Stimulated activated CD4-positive, alpha-beta T cell treated with anti-CD3 and anti-CD28 coated beads, Interleukin-15, amount 100 ng/mL, for 48 hours (primary cell): ENCODE data around the gene LDAH.
A peak's percentile ranks its signal among the peaks of the same experiment; 100 is the strongest.
"Not testable (repeated sequence)": the region's sequence is repeated elsewhere in the genome, so short reads cannot be mapped to it uniquely, and the experiment has no call there.

Source experiments
- DNase-seq, 2 donors: peaks; one replicate each; pipeline ENCODE4 v3.0.0-alpha.2; 2020; ENCODE audit warnings: low read depth in 2 of 2

Gene LDAH

GRCh38 chr2:20822535-20823490 is at the start of gene LDAH:
Gene LDAH (minus strand): TSS chr2:20823101. CDS start chr2:20801463, 21,638 bp downstream.
- peak; percentile 64 to 79 for DNase-seq

DNA sequence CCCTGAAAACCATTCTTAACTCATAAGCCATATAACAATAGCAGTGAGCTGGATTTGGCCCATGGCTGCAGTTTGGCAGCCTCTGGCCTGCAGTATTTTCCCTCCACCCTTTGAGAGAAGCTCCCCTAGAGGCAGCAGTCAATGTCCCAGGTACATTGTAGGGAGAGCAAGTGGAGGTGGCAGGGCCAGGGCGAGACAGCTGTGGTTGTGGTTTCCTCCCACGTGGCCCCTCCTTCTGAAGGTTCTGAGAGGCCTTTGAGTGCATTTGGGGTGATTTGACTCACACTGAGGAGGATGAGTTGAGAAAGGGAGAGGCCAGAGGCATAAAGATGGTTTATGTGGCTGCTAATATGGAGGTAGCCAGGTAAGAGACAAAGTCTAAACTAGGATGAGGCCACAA is 45.5 kb upstream of the LDAH start:
- peak; percentile 66 to 70 for DNase-seq

GRCh38 chr2:20862850-20863249 is 39.9 kb upstream of the LDAH start:
- DNase-seq, result no peak

GRCh38 chr2:20855456-20855855 is 32.6 kb upstream of the LDAH start:
- no peak for DNase-seq

DNA sequence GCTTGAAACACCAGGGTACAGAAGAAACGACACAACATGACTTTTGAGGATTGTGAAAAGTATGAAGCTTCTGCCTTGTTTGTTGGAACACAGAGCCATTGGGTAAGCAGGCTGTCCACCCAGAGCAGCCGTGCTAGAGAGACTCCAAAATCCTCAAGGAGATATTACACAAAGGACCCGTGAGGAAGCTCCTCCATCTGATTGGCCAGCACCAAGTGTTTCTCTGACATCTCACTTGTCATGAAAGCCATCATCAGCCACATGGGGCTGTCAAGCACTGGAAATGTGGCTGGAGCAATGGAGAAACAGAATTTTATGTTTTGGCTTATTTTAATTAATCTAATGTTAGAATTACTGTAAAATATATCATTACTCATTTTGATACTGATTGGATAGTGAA is 29.8 kb upstream of the LDAH start:
- no peak for DNase-seq

DNA sequence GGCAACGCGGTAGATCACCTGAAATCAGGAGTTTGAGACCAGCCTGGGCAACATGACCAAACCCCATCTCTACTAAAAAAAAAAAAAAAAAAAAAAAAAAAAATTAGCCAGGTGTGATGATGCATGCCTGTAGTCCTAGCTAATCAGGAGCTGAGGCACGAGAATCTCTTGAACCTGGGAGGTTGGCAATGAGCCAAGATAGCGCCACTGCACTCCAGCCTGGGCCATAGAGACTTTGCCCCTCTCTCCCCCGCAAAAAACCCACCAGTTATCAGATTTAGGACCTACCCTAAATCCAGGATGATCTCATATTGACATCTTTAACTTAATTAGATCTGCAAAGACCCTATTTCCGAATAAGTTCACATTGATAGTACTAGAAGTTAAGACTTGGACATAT is 29.2 kb upstream of the LDAH start:
- DNase-seq, result no peak

DNA sequence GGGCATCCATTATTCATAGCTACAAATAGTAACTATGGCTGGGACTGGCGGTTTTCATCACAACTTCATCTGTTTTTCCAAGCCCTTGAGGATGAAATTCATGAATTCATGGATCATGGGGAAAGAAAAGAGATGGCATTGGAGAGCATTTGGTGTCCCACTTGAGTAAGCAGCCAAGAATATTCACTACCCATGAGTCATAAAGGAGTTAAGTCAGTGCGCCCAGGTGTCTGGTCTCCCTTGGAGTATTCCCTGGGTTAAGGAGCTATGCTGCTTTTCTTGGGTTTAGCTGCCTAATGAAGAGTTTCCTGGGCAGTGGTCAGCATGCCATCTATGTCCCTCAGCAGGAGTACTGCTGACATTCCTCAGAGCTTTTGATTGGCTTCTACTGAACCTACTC is 21.3 kb upstream of the LDAH start:
- no peak for DNase-seq

GRCh38 chr2:20839052-20839451 is 16.2 kb upstream of the LDAH start:
- DNase-seq, result no peak

DNA sequence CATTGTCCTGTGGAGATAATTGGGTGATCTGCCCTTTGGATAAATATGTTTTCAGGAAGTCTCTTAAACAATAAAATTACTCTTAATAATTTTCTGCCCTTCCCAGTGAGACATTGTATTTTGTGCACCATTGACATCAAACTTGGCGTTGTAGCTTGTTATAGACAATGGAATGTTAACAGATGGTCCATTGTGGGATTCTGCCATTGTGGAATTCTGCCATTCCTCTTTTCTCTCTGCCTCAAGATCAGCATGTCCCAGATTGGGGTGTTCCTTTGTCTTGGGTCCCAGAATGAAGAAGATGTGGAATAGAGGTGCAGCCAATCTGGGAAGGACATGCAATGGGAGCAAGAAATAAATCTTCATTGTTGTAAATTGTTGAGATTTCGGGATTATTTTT is 15.1 kb upstream of the LDAH start:
- no peak for DNase-seq

DNA sequence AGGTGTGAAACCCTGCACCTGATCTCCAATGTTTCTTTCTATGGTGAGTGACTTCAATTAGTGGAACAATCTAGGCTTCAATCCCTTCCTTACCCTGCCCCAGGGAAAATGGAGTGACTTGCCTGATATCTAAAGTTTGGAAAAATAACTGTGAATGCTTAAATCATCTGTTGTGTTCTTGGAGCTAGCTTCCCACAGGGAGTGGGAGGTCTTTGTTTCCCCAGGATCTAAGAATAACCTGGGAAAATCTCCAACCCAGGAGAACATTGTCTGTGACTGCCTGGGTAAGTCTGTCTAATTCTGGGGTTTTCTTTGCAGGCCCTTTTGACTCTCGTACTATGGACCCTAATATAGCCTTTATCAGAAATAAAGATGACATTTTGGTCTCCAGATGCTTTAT is 13.6 kb upstream of the LDAH start:
- DNase-seq, result no peak

DNA sequence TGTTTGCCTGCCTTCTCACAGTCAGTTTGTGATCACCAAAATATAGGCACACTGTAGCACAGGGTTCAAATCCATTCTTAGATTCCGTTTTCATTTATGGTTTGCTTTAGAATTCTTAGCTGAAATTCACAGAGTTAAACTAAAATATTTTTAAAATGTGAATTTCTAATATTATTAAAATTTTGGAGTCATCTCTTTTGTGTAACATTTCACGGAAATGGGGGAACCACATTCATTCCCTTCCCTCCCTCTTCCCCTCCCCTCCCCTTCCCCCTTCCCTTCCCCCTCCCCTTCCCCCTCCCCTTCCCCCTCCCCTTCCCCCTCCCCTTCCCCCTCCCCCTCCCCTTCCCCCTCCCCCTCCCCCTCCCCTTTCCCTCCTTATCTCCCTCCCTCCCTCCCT is 11.4 kb upstream of the LDAH start:
- no peak for DNase-seq

GRCh38 chr2:20832606-20833005 is 9.7 kb upstream of the LDAH start:
- no peak for DNase-seq

DNA sequence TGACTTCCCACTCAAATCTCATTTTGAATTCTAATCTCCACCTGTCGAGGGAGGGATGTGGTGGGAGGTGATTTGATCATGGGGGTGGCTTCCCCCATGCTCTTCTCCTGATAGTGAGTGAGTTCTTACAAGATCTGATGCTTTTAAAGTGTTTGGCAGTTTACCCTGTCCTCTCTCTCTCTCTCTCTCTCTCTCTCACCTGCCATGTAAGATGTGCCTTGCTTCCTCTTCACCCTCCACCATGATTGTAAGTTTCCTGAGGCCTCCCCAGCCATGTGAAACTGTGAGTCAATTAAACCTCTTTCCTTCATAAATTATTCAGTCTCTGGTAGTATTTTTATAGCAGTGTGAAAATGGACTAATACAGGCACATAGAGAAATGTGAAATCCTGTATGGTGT is 7.0 kb upstream of the LDAH start:
- no peak for DNase-seq

- no peak for DNase-seq
These were observed 1.0 kb upstream of the LDAH start for GRCh38 chr2:20823917-20824316.

GRCh38 chr2:20818820-20819219 is 4.1 kb downstream of the LDAH start:
- DNase-seq, result no peak

GRCh38 chr2:20815216-20815615 is 7.7 kb downstream of the LDAH start:
- no peak for DNase-seq

- no peak for DNase-seq
These were observed 10.1 kb downstream of the LDAH start for GRCh38 chr2:20812779-20813178.

DNA sequence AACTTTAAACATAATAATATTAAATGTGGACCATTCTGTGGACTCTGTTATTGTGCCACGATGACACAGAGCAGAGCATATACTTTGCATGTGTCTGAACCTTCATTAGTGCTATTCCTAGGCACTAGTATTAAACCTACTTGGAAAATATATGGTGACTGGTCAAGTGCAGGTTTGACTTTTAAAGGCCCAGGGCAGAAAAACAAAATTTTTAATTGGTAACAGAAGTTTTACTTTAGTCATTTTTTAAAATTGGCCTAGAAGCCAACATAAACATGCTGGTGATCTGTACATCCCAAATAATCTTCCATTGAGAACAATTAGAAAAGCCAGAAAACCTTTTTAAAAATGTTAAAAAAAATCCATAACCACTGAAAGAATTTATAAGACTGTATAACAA is 16.6 kb downstream of the LDAH start:
- DNase-seq, result no peak

DNA sequence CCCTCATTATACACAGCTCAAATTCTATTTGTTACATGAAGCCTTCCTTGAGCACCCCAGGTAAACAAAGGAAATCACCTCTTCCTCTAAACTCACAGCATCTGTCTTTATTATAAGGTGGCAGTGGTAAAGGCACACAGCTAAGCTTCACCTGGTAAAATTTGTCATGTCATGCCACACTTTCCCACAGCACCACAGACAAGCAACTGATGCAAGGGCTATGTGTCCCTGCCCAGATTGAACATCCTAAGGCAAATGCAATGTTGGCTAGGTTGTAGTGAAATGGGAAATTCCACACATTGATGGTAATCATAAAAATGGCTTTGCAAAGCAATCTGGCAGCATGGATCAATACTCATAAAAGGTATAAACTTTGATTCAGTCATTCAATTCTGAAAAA is 18.9 kb downstream of the LDAH start:
- no peak for DNase-seq

DNA sequence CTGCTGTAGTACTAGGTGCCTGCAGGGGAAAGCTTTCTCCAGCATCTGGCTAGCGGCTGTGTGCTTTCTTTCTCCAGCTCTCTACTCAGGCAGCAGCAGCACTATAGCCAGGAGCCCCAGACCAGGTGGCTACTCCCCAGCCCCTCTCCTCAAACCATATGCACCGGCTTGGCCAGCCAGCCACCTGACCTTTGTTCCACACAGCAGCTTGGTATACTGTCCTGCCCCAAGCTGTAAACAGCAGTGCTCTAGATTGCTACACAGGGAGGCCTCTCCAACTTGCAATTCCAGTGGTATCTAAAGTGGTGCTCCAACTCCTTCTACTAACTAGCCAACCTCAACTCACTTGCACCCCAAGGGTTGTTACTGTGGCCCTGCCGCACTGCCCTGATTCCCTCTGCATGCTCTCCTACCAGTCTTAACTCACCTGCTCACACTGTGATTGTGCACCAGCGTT is 19.6 kb downstream of the LDAH start:
- DNase-seq, result no peak

DNA sequence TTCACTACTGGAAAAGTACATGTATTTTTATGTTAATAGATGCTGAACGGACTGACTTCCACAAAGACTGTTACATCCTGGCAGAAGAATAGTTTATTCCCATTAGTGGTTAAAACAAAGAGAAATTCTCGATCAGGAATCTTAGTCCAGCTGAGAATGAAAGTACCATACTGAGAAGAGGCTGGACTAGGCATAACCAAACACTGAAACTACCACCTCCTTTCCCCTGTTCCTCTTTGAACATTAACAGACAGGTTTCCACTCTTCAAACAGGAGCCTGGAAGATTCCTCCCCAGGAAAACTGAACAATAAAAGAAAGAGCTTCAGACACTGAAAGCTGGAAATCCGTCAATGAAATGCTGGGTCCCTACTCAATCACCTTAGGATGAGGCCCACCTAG is 25.8 kb downstream of the LDAH start:
- DNase-seq, result no peak

GRCh38 chr2:20796374-20796791 is 26.5 kb downstream of the LDAH start:
- no peak for DNase-seq

DNA sequence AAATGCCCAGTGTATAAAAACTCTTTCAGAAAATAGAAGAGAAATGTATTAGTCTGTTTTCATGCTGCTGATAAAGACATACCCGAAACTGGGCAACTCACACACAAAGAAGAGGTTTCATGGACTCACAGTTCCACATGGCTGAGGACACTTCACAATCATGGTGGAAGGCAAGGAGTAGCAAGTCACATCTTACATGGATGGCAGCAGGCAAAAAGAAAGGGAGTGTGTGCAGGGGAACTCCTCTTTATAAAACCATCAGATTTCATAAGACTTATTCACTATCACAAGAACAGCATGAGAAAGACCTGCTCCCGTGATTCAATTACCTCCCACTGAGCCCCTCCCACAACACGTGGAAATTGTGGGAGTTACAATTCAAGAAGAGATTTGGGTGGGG is 29.0 kb downstream of the LDAH start:
- not testable (repeated sequence) for DNase-seq
